GM12873 (cell line): ENCODE measurements around the gene VSIR.

Experiments used
- TF ChIP-seq, protein P1 (sequence below): IDR thresholded peaks from 2 replicates; pipeline ENCODE4 v1.5.1; 2012; ENCODE audit warnings: low read depth, mild to moderate bottlenecking, moderate library complexity, low read length, control low read depth; ENCODE audit not compliant: insufficient read depth; ENCODE audit errors: missing control alignments

VSIR gene

DNA sequence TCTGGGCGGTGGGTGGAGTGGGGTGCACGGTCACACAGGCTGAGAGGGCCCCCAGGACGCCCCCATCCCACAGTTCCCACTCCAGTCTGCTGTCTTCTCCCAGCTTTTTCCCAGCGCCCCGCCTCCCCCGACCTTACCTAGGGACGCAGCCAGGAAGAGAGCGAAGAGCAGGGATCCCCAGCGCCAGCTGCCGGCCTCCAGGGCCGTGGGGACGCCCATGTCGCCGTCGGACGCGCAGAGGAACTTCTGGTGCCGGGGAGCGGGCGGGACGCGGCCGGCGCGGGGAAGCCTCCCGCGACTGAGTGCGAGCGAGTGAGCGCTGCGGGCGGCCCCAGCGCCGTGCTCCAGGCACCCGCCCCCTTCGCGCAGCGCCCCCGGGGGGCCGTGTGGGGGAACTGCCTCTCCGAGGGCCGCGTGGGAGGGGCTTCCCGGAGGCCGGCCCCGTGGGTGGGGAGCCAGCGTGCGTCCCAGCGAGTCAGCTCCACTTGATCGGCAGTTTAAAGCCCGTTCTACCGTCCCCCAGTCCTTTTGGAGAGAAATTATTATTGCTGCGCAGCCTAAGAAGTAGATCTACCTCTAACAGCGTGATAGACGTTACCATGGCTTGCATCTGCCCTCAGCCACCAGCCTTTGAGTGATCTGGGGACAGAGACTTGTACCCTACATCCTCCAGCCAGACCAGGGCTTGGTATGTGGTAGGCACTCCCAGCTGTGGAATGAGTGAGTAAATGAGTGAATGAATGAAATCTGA, at the start of gene VSIR:
Gene VSIR, minus strand, starts transcription at position 300 of the 751 bp plus-strand sequence. Its CDS starts 81 bp downstream, at position 219.
- TF ChIP-seq, protein P1, sequence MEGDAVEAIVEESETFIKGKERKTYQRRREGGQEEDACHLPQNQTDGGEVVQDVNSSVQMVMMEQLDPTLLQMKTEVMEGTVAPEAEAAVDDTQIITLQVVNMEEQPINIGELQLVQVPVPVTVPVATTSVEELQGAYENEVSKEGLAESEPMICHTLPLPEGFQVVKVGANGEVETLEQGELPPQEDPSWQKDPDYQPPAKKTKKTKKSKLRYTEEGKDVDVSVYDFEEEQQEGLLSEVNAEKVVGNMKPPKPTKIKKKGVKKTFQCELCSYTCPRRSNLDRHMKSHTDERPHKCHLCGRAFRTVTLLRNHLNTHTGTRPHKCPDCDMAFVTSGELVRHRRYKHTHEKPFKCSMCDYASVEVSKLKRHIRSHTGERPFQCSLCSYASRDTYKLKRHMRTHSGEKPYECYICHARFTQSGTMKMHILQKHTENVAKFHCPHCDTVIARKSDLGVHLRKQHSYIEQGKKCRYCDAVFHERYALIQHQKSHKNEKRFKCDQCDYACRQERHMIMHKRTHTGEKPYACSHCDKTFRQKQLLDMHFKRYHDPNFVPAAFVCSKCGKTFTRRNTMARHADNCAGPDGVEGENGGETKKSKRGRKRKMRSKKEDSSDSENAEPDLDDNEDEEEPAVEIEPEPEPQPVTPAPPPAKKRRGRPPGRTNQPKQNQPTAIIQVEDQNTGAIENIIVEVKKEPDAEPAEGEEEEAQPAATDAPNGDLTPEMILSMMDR = peak; percentile 86

GRCh38 chr10:71821909-71822763, 48.8 kb upstream of the VSIR start:
- TF ChIP-seq, protein P1 = no peak

DNA sequence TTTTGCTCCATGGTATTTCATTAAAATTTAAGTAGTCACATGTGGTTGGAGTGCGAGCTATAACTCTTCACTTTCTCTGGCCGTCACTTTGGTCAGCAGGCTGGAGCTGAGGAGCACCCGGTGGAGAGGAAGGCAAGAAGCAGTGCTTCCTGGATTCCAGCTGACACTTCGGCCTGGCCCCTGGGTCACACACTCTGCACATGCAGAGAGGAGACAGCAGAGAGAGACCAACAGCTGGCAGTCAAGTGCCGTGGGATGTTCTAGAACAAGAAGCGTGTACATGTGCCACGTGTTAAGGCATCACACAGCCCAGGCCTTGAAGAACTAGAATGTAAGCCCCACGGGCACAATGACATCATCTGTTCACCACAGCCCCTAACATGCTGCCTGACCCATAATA, 47.6 kb upstream of the VSIR start:
- TF ChIP-seq, protein P1 = no peak

- TF ChIP-seq, protein P1 = no peak
These were observed 46.7 kb upstream of the VSIR start for GRCh38 chr10:71819985-71820384.

DNA sequence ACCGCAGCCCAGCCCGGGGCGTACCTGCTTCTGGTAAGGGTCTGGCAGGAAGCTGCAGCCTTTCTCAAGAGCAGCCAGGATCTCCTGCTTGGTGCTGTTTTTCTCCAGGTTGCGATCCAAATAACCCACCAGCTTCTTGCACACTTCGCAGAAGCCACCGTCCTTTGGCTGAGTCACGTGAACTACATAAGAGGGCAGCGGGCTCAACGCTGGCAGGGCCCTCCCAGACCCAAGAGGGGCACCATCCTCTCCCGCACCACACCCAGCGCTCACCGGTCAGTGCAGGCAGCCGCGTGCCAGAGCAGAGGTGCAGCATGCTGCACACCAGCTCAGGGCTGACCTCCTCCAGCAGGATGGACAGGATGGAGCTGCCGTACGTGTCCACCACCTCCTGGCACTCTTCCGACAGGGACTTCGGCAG, 46.1 kb upstream of the VSIR start:
- TF ChIP-seq, protein P1 = no peak

- TF ChIP-seq, protein P1 = no peak
These were observed 45.4 kb upstream of the VSIR start for GRCh38 chr10:71818674-71819260.
